GM12878 (cell line): ENCODE data around the gene OLIG2. TPM values are rescaled to one million over a fixed set of nuclear protein-coding genes. Genes with fewer than 3 reads are reported as not detected.

Experiments used
- ATAC-seq: fragments of 200-7000 bp; cut with Tn5 transposase; 3 replicates; pipeline ENCODE4 v1.9.1; 2020; ENCODE audit warnings: mild to moderate bottlenecking, moderate library complexity
- BruUV-seq: library from RNA; stranded (reverse); fragments of 400-500 nt; replicated peaks from 2 replicates; lab custom pipeline; 2021; lab: Mats Ljungman, UMichigan
- CTCF ChIA-PET: fragments of 300-600 bp; sonication (Branson Sonifier 250); formaldehyde crosslinking; extraction: SDS; loops from one replicate; lab custom pipeline; 2021; ENCODE audit warnings: inconsistent platforms; lab: Yijun Ruan, JAX
- POLR2A ChIA-PET: fragments of 350-600 bp; formaldehyde crosslinking; extraction: SDS; loops from one replicate; lab custom pipeline; 2021; ENCODE audit warnings: inconsistent platforms; lab: Charles Lee
- RAD21 ChIA-PET: fragments of 300-600 bp; sonication (Branson Sonifier 250); formaldehyde crosslinking; loops from one replicate; lab custom pipeline; 2023; ENCODE audit warnings: antibody characterized with exemption; ENCODE audit not compliant: unreplicated experiment; lab: Charles Lee
- SMC1A ChIA-PET: fragments of 300-600 bp; sonication (Branson Sonifier 250); formaldehyde crosslinking; loops from one replicate; lab custom pipeline; 2023; ENCODE audit not compliant: unreplicated experiment, uncharacterized antibody; lab: Charles Lee
- DNase-seq: peaks from one replicate; pipeline ENCODE4 v3.0.0-alpha.2; 2011; ENCODE audit warnings: low read depth, low spot score
- FAIRE-seq: peaks from 3 replicates; lab custom pipeline; 2011; peaks lifted over from hg19 to GRCh38; lab: Jason Lieb, UNC
- H2AFZ ChIP-seq: 2 replicates; pipeline ENCODE4 v1.6.0; 2011; ENCODE audit warnings: low read depth, low read length, control low read depth; ENCODE audit not compliant: control insufficient read depth
- H3K27ac ChIP-seq: 2 replicates; pipeline ENCODE4 v1.5.1; 2011; ENCODE audit warnings: control low read depth; ENCODE audit not compliant: control insufficient read depth, insufficient read depth
- H3K27me3 ChIP-seq, 2 experiments: replicated peaks in 1 of 2; 2 replicates each; pipeline versions ENCODE4 v1.6.0 to v1.6.1; 2011; ENCODE audit warnings: low read length in 1 of 2; ENCODE audit not compliant: control insufficient read depth in 2 of 2, insufficient read depth in 2 of 2
- H3K36me3 ChIP-seq, 2 experiments: 2 replicates each; pipeline ENCODE4 v1.5.1; 2011; ENCODE audit warnings: low read length in 1 of 2; ENCODE audit not compliant: control insufficient read depth in 2 of 2, insufficient read depth in 2 of 2
- H3K4me1 ChIP-seq: 2 replicates; pipeline ENCODE4 v1.6.1; 2011; ENCODE audit warnings: mild to moderate bottlenecking, low read length, moderate library complexity, mixed read lengths; ENCODE audit not compliant: control insufficient read depth, insufficient read depth
- H3K4me2 ChIP-seq: 2 replicates; pipeline ENCODE4 v1.6.0; 2011; ENCODE audit warnings: control low read depth; ENCODE audit not compliant: control insufficient read depth, insufficient read depth
- H3K4me3 ChIP-seq: fragments of 200-600 bp; sonication (generic); 2 replicates; pipeline ENCODE4 v1.5.1; 2016
- H3K79me2 ChIP-seq: 2 replicates; pipeline ENCODE4 v1.6.0; 2011; ENCODE audit warnings: low read length; ENCODE audit not compliant: control insufficient read depth, insufficient read depth
- H3K9ac ChIP-seq: 2 replicates; pipeline ENCODE4 v1.8.0; 2011; ENCODE audit warnings: low read length, control low read depth, mixed read lengths; ENCODE audit not compliant: control insufficient read depth, insufficient read depth
- H3K9me3 ChIP-seq: replicated peaks from 3 replicates; pipeline ENCODE4 v1.5.1; 2011; ENCODE audit warnings: mild to moderate bottlenecking, low read length; ENCODE audit not compliant: control insufficient read depth, insufficient read depth
- H4K20me1 ChIP-seq: 2 replicates; pipeline ENCODE4 v1.6.0; 2011; ENCODE audit not compliant: control insufficient read depth, insufficient read depth
- BMI1 ChIP-seq: fragments of 450-650 bp; IDR thresholded peaks from 2 replicates; pipeline ENCODE4 v1.6.1; 2016; ENCODE audit warnings: mild to moderate bottlenecking, moderate library complexity, borderline replicate concordance
- CBX5 ChIP-seq: sonication (generic); IDR thresholded peaks from 2 replicates; pipeline ENCODE4 v1.6.1; 2016; ENCODE audit warnings: low read depth, moderate library complexity, mild to moderate bottlenecking, inconsistent platforms
- CREM ChIP-seq: IDR thresholded peaks from 2 replicates; pipeline ENCODE4 v1.6.1; 2014; ENCODE audit warnings: antibody characterized with exemption, low read depth
- E2F4 ChIP-seq: IDR thresholded peaks from 2 replicates; pipeline ENCODE4 v1.6.1; 2012; ENCODE audit warnings: low read depth, low read length, improper control_type of control experiment
- FOXK2 ChIP-seq: fragments of 450-650 bp; IDR thresholded peaks from 2 replicates; pipeline ENCODE4 v1.6.1; 2017; ENCODE audit warnings: mild to moderate bottlenecking, moderate library complexity
- FOXM1 ChIP-seq: IDR thresholded peaks from 2 replicates; pipeline ENCODE4 v1.6.1; 2012; ENCODE audit warnings: low read depth, mild to moderate bottlenecking, inconsistent platforms, low read length, moderate library complexity
- GATAD2B ChIP-seq: fragments of 450-650 bp; conservative IDR thresholded peaks from 2 replicates; pipeline ENCODE4 v1.6.1; 2017; ENCODE audit warnings: low read depth, mild to moderate bottlenecking, moderate library complexity
- JUND ChIP-seq: IDR thresholded peaks from 2 replicates; pipeline ENCODE4 v1.6.1; 2012; ENCODE audit warnings: low read depth, mild to moderate bottlenecking, low read length, improper control_type of control experiment, moderate library complexity
- MTA3 ChIP-seq: IDR thresholded peaks from 2 replicates; pipeline ENCODE4 v1.6.1; 2012; ENCODE audit warnings: low read length, inconsistent platforms, borderline replicate concordance
- PAX5 ChIP-seq: IDR thresholded peaks from 2 replicates; pipeline ENCODE4 v1.6.1; 2011; ENCODE audit warnings: low read depth, low read length, borderline replicate concordance
- POU2F2 ChIP-seq: IDR thresholded peaks from 3 replicates; pipeline ENCODE4 v1.6.1; 2011; ENCODE audit warnings: low read depth, mild to moderate bottlenecking, low read length, borderline replicate concordance
- RFX5 ChIP-seq: IDR thresholded peaks from 2 replicates; pipeline ENCODE4 v1.6.1; 2011; ENCODE audit warnings: low read depth, low read length, improper control_type of control experiment
- TARDBP ChIP-seq: IDR thresholded peaks from 2 replicates; pipeline ENCODE4 v1.6.1; 2016; ENCODE audit warnings: borderline replicate concordance
- YBX1 ChIP-seq: fragments of 450-650 bp; IDR thresholded peaks from 2 replicates; pipeline ENCODE4 v1.6.1; 2016; ENCODE audit warnings: antibody characterized with exemption
- whole genome bisulfite sequencing: methylation state at CpG from one replicate; pipeline ENCODE4 v1.1.6; 2016; ENCODE audit warnings: low lambda C conversion rate; ENCODE audit not compliant: insufficient replicate concordance, insufficient coverage; ENCODE audit errors: missing lambda C conversion rate; 5-methylcytosine and 5-hydroxymethylcytosine counted together
- in situ Hi-C: fragments of 300-500 bp; cut with MboI; formaldehyde crosslinking; loops from 9 replicates; pipeline ENCODE4 v1.14.3; 2018; ENCODE audit warnings: mixed read lengths
- intact Hi-C: fragments of 100-400 bp; cut with micrococcal nuclease; formaldehyde crosslinking; loops from one replicate; pipeline ENCODE4 v1.14.2; 2022; ENCODE audit not compliant: unreplicated experiment
- polyA plus RNA-seq, 11 experiments: library from polyadenylated mRNA; depleted of rRNA in 4 of 11; unstranded in 6 of 11; stranded (reverse) in 5 of 11; fragments of >200 nt; fragmentation: Nextera tagmentation in 4 of 11; fragmentation: Illumina TruSeq in 1 of 11; extraction: Ambion mirVana in 4 of 11; extraction: Trizol in 1 of 11; gene quantifications; 1 replicate in 1 of 11; 2 replicates in 10 of 11; pipeline versions ENCODE4 v1.2.1 to v1.2.3, GENCODE V29; 2011 to 2016; ENCODE audit warnings: inconsistent platforms in 2 of 11, missing spikeins in 2 of 11, low read depth in 1 of 11
- total RNA-seq, 4 experiments: library from RNA; depleted of rRNA in 3 of 4; stranded (reverse); fragments of >200 nt in 3 of 4; fragmentation: Illumina TruSeq in 1 of 4; extraction: Trizol in 1 of 4; gene quantifications; 2 replicates each; pipeline versions ENCODE4 v1.2.1 to v1.2.3, GENCODE V29; 2013 to 2021
- TF ChIP-seq, protein P1 (sequence below): IDR thresholded peaks from 2 replicates; pipeline ENCODE4 v1.6.1; 2011; ENCODE audit warnings: low read depth, low read length, improper control_type of control experiment, borderline replicate concordance
- TF ChIP-seq, protein P2 (sequence below): IDR thresholded peaks from 2 replicates; pipeline ENCODE4 v1.6.1; 2011; ENCODE audit warnings: borderline replicate concordance, low read depth, mild to moderate bottlenecking, moderate library complexity, low read length; ENCODE audit not compliant: insufficient read depth, poor library complexity, severe bottlenecking
- TF ChIP-seq, protein P3 (sequence below): fragments of 450-650 bp; IDR thresholded peaks from 2 replicates; pipeline ENCODE4 v1.6.1; 2017; ENCODE audit warnings: borderline replicate concordance

Gene OLIG2
- total and polyA plus RNA-seq, 10 of the 15 experiments (the other 5 are each of a cell fraction or from before 2014, with no cell fraction given) = not detected

- TF ChIP-seq, protein P1, sequence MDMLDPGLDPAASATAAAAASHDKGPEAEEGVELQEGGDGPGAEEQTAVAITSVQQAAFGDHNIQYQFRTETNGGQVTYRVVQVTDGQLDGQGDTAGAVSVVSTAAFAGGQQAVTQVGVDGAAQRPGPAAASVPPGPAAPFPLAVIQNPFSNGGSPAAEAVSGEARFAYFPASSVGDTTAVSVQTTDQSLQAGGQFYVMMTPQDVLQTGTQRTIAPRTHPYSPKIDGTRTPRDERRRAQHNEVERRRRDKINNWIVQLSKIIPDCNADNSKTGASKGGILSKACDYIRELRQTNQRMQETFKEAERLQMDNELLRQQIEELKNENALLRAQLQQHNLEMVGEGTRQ = no peak
These were observed 47.9 kb downstream of the OLIG2 start (continued) for GRCh38 chr21:33073636-33074035.

DNA sequence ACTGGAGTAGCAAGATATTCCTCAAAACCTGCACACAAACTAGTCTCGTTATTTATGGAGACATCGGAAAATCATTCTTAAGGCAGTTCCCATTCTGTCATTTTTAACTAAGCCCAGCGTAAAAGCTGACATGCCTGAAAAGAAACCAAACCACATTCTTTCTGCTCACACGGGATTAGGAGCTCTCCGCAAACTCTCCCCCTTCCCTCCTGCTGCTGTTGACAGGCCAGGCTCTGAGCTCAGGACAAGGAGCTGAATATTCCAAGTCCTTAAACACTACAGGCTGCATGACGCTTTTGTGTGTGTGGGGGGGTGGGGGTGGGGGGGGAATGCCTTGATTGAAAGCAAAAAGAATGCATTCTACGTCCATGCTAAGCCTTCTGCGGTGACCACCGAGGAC lies 49.4 kb downstream of the OLIG2 start:
- RAD21 ChIA-PET = no interaction called here
- no peak for FAIRE-seq

More for the DNA sequence above, 49.4 kb downstream of the OLIG2 start:
- BruUV-seq = no TSS peak
- Histone ChIP-seq H3K79me2 (no peaks in the 10 kb centered on the region), H3K4me2 (no peak overlapping the region), H3K9ac (no peak overlapping the region), H3K27ac (no peak overlapping the region), H4K20me1 (no peaks in the 10 kb centered on the region), H3K4me3 (no peak overlapping the region), H3K36me3 (no peaks in the 10 kb centered on the region), H3K4me1 (peaks cover 18% of the 10 kb centered on the region), H3K9me3 (no peaks in the 10 kb centered on the region; the same call in 2 of the 3 replicates), H3K27me3 (peaks cover 12 to 31% of the 10 kb centered on the region in 2 experiments)
- intact Hi-C loops = loop anchor here (10.0 kb wide), 1 partner anchor 120 kb away; no protein-coding TSS in a partner anchor
- WGBS = 50% methylated on average over 9 of the region's 9 CpGs
- ATAC-seq (no peak), DNase-seq (no peak)
- ChIA-PET CTCF (no interaction called here), SMC1A (no interaction called here), POLR2A (no interaction called here)
- in situ Hi-C loops = no loop called here
- TF ChIP-seq FOXM1 = no peak
- TF ChIP-seq, protein P2, sequence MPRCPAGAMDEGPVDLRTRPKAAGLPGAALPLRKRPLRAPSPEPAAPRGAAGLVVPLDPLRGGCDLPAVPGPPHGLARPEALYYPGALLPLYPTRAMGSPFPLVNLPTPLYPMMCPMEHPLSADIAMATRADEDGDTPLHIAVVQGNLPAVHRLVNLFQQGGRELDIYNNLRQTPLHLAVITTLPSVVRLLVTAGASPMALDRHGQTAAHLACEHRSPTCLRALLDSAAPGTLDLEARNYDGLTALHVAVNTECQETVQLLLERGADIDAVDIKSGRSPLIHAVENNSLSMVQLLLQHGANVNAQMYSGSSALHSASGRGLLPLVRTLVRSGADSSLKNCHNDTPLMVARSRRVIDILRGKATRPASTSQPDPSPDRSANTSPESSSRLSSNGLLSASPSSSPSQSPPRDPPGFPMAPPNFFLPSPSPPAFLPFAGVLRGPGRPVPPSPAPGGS = no peak
- no peak for TF ChIP-seq GATAD2B
- TF ChIP-seq POU2F2 = no peak
- TF ChIP-seq E2F4 = no peak
- no peak for TF ChIP-seq MTA3
- TF ChIP-seq TARDBP = no peak
- TF ChIP-seq, protein P3, sequence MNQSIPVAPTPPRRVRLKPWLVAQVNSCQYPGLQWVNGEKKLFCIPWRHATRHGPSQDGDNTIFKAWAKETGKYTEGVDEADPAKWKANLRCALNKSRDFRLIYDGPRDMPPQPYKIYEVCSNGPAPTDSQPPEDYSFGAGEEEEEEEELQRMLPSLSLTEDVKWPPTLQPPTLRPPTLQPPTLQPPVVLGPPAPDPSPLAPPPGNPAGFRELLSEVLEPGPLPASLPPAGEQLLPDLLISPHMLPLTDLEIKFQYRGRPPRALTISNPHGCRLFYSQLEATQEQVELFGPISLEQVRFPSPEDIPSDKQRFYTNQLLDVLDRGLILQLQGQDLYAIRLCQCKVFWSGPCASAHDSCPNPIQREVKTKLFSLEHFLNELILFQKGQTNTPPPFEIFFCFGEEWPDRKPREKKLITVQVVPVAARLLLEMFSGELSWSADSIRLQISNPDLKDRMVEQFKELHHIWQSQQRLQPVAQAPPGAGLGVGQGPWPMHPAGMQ = no peak
- TF ChIP-seq CBX5 = no peak
- no peak for TF ChIP-seq CREM
- TF ChIP-seq FOXK2 = no peak
- TF ChIP-seq PAX5 = no peak
- no peak for TF ChIP-seq JUND
- no peak for TF ChIP-seq BMI1
- TF ChIP-seq YBX1 = no peak
- no peak for TF ChIP-seq RFX5
- TF ChIP-seq, all 136 proteins: peak for 0
- no peak overlapping the region for H2AFZ ChIP-seq
